Measurements from ENCODE around the gene EIF5AL1.
"Not testable (repeated sequence)": the region's sequence is repeated elsewhere in the genome, so short reads cannot be mapped to it uniquely, and the experiment has no call there.

EIF5AL1 gene

DNA sequence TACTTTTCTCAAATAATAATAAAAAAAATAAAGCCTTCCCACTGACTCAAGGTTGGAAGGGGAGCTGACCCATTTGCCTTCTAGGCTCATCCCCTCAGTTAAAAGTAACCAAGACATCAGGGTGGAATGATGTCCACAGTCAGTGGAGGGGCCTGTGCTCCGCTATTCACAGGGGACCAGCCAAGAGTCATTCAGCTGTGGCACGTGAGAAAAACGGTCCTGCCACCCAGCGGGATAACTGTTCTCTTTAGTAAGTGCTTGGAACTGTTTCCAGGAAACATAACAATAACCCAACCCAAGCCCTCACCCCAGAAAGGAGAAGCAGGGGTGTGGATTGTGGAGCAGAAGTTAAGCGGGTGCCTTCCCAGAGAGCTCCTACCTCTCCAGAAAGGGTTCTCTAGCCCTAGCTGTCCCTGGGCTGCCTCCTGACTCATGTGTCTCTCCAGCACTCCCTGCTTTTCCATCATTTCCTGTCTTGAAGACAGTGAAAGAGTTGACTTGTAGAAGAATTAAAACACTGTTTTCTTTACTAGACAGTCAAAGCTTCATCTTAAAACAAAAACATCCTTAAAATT, 2.3 kb upstream of the EIF5AL1 start:
- DNase-seq: peak; percentile 37 to 51

GRCh38 chr10:79516532-79517205, 4.3 kb downstream of the EIF5AL1 start:
- DNase-seq: not testable (repeated sequence)

- not testable (repeated sequence) for DNase-seq
Observed at GRCh38 chr10:79517567-79517966, 5.2 kb downstream of the EIF5AL1 start.

DNA sequence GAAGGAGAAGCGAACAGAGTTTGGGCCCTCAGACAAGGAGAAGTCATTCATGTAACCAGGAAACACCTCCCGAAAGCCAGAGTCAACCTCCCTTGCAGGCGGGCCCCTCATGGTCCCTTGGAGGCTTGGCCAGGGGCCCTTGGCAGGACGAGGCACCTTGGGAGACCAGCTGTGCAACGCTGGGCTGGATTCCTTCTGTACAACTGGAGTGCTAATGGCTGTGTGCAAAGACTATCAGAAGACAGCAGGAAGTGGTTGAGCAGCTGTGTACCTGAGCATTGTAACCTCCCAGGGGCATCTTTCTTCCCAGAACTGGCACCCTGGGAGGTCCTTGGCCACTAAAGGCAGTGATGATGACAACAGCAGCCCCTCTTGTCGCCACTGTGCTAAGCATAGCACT, 9.4 kb downstream of the EIF5AL1 start:
- DNase-seq: not testable (repeated sequence)

- not testable (repeated sequence) for DNase-seq
Observed at GRCh38 chr10:79522464-79522863, 10.1 kb downstream of the EIF5AL1 start.

GRCh38 chr10:79523157-79523853, 11.0 kb downstream of the EIF5AL1 start:
- DNase-seq: not testable (repeated sequence)

- DNase-seq: not testable (repeated sequence)
Observed at GRCh38 chr10:79525049-79525710, 12.8 kb downstream of the EIF5AL1 start.

GRCh38 chr10:79528261-79528660, 15.9 kb downstream of the EIF5AL1 start:
- not testable (repeated sequence) for DNase-seq

DNA sequence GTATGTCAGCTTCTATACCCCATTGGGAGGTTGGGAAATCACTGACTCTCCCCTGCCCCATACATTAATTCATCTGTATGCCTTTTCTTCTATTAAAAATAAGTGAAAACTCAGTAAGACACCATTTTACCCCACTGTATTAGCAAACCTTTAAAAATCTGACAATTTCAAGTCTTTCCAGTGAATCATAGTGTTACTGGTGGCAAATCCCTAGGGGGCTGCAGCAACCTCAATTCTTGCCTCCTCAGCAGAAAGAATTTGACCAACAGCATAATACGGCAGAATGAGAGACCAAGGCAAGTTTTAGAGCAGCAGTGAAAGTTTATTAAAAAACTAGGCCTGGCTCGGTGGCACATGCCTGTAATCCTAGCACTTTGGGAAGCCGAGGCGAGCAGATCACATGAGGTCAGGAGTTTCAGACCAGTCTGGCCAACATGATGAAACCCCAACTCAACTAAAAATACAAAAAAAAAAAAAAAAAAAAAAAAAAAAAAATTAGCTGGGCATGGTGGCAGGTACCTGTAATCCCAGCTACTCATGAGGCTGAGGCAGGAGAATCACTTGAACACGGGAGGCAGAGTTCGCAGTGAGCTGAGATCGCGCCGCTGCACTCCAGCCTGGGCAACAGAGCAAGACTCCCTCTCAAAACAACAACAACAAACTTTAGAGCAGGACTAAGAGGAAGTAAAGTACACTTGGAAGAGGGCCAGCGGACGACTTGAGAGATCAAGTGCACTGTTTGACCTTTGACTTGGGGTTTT, 21.0 kb downstream of the EIF5AL1 start:
- DNase-seq: peak; percentile 46 to 47

- DNase-seq: not testable (repeated sequence)
Observed at GRCh38 chr10:79533903-79534175, 21.5 kb downstream of the EIF5AL1 start.

GRCh38 chr10:79538311-79538710, 26.0 kb downstream of the EIF5AL1 start:
- DNase-seq: not testable (repeated sequence)

GRCh38 chr10:79540930-79541329, 28.6 kb downstream of the EIF5AL1 start:
- DNase-seq: not testable (repeated sequence)

DNA sequence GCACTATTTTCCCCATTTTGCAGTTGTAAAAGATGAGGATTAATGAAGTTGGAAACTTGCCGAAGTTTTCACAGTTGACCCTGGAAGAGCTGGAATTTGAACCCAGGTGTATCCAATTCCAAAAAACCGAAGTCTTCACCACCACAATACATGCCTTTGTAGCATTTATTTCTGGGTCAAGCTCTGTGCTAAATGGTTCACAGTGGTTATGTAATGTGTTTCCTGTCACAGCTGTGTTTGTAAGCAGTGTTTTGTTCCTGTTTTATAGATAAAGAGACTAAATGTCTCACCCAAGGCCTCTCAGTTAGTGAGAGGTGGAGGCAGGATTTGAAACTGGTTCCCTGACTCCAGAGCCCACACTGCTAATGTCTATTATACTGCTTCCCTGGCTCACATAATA, 30.3 kb downstream of the EIF5AL1 start:
- DNase-seq: peak; percentile 56 to 63

DNA sequence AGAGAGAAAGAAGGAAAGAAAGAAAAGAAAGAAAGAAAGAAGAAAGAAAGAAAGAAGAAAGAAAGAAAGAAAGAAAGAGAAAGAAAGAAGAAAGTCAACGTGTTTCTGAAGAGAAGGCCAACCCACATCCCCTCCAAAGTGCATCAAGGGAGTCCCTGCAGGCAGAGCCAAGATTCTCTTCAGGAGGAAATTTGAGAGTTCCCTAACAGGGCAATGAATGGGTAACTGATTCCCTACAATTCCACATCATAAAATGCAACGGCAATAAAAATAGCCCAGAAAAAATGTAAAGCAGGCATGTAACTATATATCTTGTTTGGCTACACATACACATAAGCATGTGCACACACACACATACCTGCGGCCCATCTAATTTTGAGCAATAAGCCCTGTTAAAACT, 32.1 kb downstream of the EIF5AL1 start:
- DNase-seq: not testable (repeated sequence)

DNA sequence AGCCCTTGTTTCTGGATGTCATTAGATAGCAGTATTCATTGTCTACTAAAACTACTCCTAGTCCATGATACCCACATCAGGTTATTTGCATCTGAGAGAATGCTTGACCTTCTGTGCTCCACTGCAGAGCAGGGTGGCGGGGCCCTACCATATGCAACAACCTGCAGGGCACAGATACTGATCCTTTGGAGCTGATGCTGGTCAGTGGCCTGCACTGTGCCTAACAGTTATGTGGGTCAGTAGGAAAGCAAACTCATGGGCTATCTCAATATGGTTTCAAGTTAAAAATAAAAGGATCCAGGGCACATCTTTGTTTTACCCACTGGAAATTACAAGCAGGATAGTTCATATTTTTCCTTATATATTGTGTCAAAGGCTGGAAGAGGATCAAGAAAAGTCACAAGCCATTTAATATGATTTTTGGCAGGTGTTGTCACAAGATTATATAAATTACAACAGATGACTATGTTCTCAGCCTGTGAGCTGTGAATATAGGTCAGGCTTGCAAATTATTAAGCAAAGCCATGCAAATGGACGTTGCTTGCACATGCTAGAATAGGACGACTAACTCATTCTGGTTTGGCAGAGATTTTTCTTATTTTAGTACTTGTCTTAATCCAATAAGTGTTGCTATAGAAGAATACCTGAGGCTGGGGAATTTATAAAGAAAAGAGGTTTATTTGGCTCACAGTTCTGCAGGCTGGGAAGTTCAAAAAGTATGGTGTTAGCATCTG, 32.8 kb downstream of the EIF5AL1 start:
- not testable (repeated sequence) for DNase-seq

DNA sequence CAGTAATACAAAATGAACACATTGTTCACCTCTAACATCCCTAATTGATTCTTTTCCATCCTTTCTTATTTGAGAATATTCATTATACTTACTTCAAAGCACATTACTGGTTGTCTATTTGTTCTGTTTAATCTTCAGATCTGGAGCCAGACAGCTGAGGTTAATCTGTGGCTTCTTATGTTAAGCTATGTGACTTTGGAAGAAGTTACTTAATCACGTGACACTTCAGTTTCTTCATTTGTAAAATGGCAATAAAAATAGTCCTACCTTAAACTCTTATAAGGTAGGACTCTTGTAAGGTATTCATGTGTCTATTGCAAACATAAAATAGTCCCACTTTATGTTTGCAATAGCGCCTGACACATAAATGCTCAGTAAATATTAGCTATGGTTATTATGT, 34.8 kb downstream of the EIF5AL1 start:
- not testable (repeated sequence) for DNase-seq

DNA sequence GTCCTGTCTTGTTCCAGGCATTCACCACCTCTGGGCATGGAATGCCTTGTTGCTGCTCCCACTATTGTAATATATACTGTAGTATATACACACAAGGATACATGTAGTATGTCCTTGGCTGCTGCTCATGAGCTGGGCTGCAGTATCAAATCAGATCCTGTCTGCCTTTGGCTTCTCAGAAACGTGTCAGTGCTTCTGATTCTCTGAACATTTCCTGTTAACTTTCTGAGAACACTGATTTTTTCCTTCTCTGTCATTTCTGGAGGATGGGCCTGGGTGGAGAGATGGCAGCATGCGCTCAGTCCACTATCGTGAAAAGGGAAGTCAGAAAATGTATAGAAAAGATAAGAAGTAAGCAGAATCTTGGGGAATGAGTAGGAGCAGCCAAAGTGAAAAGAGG, 35.6 kb downstream of the EIF5AL1 start:
- peak in 1 of 2 donors; percentile 13 for DNase-seq

DNA sequence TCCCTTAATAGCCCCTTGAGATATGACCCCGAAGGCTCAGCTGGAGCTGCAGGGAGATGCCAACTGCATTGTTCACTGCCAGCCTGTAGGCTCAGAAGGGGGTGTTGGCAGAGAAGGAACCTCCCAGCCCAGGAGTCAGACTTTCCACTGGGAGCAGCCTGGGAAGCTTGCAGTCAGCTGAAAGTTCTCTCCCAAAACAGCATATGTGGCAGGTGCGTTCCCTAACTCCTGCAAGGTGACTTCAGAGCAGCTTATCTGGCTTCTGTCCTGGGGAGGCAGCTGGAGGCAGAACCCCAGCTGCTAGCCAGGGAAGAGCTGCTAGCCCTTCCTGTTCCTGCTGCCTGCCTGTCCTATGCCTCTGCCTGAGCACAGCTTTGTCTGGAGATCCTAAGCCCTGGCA, 39.8 kb downstream of the EIF5AL1 start:
- DNase-seq: no peak

- no peak for DNase-seq
Observed at GRCh38 chr10:79555354-79556309, 43.3 kb downstream of the EIF5AL1 start.

- not testable (repeated sequence) for DNase-seq
Observed at GRCh38 chr10:79556961-79557360, 44.6 kb downstream of the EIF5AL1 start.

- DNase-seq: no peak
Observed at GRCh38 chr10:79559726-79560125, 47.4 kb downstream of the EIF5AL1 start.
